ENCODE measurements around the gene PLA1A.

The PLA1A gene

DNA sequence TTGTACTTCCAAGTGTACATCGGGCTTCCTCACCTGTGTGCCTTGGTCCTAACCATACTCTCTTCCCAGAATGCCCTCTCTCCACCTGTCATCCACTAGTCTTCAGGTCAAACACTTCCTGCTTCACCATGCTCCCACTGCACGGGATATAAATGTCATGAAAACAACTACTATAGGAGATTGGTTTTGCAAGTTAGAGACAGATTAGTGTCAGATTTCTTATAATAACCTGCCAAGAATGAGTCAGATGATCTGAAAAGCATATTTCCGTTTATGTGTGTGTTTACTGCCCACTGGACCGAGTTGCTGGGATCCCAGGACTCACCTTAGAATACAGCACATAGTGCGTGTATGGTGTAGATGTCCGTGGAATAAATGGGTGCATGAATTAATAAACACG is 21.4 kb downstream of the PLA1A start:
- TF ChIP-seq, protein P1, sequence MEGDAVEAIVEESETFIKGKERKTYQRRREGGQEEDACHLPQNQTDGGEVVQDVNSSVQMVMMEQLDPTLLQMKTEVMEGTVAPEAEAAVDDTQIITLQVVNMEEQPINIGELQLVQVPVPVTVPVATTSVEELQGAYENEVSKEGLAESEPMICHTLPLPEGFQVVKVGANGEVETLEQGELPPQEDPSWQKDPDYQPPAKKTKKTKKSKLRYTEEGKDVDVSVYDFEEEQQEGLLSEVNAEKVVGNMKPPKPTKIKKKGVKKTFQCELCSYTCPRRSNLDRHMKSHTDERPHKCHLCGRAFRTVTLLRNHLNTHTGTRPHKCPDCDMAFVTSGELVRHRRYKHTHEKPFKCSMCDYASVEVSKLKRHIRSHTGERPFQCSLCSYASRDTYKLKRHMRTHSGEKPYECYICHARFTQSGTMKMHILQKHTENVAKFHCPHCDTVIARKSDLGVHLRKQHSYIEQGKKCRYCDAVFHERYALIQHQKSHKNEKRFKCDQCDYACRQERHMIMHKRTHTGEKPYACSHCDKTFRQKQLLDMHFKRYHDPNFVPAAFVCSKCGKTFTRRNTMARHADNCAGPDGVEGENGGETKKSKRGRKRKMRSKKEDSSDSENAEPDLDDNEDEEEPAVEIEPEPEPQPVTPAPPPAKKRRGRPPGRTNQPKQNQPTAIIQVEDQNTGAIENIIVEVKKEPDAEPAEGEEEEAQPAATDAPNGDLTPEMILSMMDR (IDR thresholded peaks at IDR 0.05; ENCODE audit: low read depth, low read length) = no peak
- no peak for DNase-seq (ENCODE audit: low read depth in 2 of 2)
- no peak overlapping the region for H3K4me3 ChIP-seq (replicated peaks in 1 of 2; ENCODE audit: low read depth in 2 of 2, low read length in 2 of 2)

DNA sequence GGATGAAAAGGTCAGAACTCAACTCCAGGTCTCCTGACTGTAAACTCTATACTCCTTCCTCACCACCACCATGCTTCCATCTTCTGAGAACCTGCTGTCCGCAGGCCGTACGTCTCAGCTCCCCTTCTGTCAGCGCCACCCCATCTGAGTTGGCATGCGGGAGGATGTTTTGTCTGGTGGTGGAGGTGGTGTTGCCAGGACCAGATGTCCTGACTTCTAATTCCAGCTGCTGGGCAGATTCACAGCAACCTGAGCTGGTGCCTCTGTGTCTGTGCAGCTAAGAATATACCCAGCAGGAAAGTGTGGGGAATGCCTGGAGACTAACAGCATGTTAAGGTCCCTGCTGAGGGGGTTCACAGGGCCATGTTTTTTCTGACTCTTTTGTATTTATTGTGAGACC is 23.2 kb downstream of the PLA1A start:
- DNase-seq (ENCODE audit: low read depth in 2 of 2) = no peak
- TF ChIP-seq, protein P1 (IDR thresholded peaks at IDR 0.05; ENCODE audit: low read depth, low read length) = no peak
- no peak overlapping the region for H3K4me3 ChIP-seq (replicated peaks in 1 of 2; ENCODE audit: low read depth in 2 of 2, low read length in 2 of 2)

DNA sequence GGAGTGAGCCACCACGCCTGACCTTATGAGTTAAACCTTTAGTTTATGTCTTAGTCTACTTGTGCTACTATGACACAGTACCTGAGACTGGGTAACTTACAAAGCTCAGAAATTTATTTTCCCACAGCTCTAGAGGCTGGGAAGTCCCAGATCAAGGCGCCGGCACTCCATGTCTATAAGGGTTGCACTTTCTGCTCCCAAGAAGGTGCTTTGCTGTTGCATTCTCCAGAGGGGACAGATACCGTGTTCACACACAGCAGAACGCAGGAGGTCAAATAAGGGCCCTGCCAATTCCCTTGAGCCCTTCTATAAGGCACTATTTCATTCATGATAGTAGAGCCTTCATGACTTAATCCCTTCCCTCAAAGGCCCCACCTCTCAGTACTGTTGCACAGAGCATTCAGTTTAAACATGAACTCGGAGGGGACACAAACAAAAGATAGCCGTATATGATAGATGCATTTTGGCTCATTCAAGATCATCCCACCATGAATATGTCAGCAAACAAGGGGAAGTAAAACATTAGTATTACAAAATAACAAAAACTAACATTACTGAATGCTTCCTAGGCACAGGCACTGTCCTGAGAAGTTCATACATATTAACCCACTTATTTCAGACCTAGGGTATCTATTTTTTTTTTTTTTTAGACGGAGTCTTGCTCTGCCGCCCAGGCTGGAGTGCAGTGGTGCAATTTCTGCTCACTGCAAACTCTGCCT is 26.5 kb downstream of the PLA1A start:
- no peak overlapping the region for H3K4me3 ChIP-seq (replicated peaks in 1 of 2; ENCODE audit: low read depth in 2 of 2, low read length in 2 of 2)
- TF ChIP-seq, protein P1 (IDR thresholded peaks at IDR 0.05; ENCODE audit: low read depth, low read length) = no peak
- no peak for DNase-seq (ENCODE audit: low read depth in 2 of 2)

DNA sequence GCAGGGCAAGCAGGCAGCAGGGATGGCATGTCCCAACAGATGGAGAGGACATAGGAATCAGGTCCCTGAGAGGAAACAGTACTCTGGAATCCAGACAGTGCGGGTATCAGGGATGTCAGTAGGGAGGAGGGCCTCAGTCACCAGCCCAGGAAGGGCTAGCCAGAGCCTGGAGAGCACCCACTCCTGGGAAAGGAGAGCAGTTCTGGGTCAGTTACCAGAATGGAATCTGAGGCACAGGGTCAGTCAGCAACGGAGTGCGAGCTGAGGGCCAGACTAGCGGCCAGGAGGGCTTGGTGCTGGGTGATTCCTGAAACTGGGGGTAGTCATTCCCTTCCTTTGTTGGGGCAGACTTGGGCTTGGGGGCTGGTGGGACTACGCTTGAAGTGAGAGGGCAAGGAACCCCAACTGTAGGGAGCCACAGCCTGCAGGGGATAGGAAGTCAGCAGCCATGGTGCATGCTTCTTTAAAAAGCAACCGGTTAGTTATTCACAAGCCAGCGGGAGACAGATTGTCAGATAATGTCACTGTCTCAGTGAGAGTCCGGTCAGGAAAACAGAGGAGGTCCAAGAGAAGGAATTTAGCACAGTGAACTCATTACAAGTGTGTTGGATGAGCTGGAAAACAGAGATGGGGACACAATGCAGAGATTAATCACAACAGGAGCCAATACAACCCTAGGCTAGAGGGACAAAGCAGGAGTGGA is 27.9 kb downstream of the PLA1A start:
- no peak for DNase-seq (ENCODE audit: low read depth in 2 of 2)
- TF ChIP-seq, protein P1 (IDR thresholded peaks at IDR 0.05; ENCODE audit: low read depth, low read length) = no peak
- H3K4me3 ChIP-seq (replicated peaks in 1 of 2; ENCODE audit: low read depth in 2 of 2, low read length in 2 of 2) = no peak overlapping the region

DNA sequence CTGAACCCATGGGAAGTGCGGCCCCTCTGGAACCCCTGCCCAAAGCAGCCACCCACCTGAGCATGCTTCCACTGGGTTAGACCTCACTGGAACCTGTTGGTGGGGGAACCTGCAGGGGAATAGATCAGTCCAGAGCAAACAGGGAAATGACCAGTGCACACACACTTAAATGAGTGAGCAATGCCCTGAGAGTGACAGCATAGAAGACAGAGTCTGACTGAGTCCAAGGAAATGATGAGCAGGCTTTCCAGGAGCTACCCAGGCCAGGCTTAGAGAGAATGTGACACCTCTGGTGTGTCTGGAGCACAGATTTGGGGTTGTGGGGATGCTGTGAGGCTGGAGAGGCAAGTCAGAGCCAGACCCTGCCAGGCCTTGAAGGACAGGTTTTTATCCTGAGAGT is 28.5 kb downstream of the PLA1A start:
- DNase-seq (ENCODE audit: low read depth in 2 of 2) = no peak
- no peak overlapping the region for H3K4me3 ChIP-seq (replicated peaks in 1 of 2; ENCODE audit: low read depth in 2 of 2, low read length in 2 of 2)
- TF ChIP-seq, protein P1 (IDR thresholded peaks at IDR 0.05; ENCODE audit: low read depth, low read length) = no peak

DNA sequence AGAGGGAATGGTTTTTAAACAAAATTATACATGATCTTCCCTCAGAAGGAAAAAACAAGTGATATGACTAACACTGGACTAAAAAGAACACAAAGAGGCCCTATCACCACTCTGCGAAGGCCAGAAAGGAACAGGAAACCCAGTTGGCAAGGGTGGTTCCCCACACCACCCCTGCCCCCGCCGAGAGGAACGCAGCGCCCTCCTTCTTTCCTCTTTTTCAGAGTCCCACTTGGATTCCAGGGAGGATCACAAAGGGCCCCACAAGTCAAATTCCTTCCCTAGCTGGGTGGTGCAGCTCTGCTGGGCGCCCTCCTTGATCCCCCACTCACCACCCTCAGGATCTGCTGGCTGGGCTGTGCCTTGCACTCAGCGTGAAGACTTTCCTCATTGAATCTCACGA is 29.8 kb downstream of the PLA1A start:
- peak; percentile 25 to 46 for DNase-seq (ENCODE audit: low read depth in 2 of 2)
- TF ChIP-seq, protein P1 (IDR thresholded peaks at IDR 0.05; ENCODE audit: low read depth, low read length) = no peak
- H3K4me3 ChIP-seq (replicated peaks in 1 of 2; ENCODE audit: low read depth in 2 of 2, low read length in 2 of 2) = no peak overlapping the region
